ENCODE results near the gene ARHGAP6.

- no peak for TF ChIP-seq CTCF (IDR thresholded peaks at IDR 0.05; ENCODE audit: insufficient read depth, low read length)
- no peak for TF ChIP-seq POLR2AphosphoS5 (IDR thresholded peaks at IDR 0.05; ENCODE audit: low read depth)
- TF ChIP-seq REST (IDR thresholded peaks at IDR 0.05; ENCODE audit: insufficient replicate concordance, low read depth) = no peak
- TF ChIP-seq SPI1 (IDR thresholded peaks at IDR 0.05; ENCODE audit: borderline replicate concordance, low read depth) = no peak
Observed at GRCh38 chrX:11365426-11365825, 300.3 kb downstream of the ARHGAP6 start.

Measured in HL-60 (cell line).